Endothelial cell of umbilical vein (primary cell): Measurements from ENCODE around the gene MAT2A. TPM values are rescaled to one million over a fixed set of nuclear protein-coding genes. Genes with fewer than 3 reads are reported as not detected.

Source experiments
- BruUV-seq: library from RNA; stranded (reverse); fragments of 400-500 nt; replicated peaks from 2 replicates; lab custom pipeline; 2021; lab: Mats Ljungman, UMichigan
- CTCF ChIA-PET: fragments of 300-600, 350-600 bp; sonication (Branson Sonifier 250); formaldehyde crosslinking; loops from one replicate; lab custom pipeline; 2021; ENCODE audit warnings: antibody characterized with exemption, inconsistent platforms; lab: Charles Lee
- POLR2A ChIA-PET: fragments of 300-600, 350-600 bp; sonication (Branson Sonifier 250); formaldehyde crosslinking; loops from one replicate; lab custom pipeline; 2021; ENCODE audit warnings: antibody characterized with exemption, inconsistent platforms; lab: Charles Lee
- DNase-seq: peaks from one replicate; pipeline ENCODE4 v3.0.0-alpha.2; 2011; ENCODE audit warnings: low read depth, low spot score
- FAIRE-seq: peaks from 2 replicates; lab custom pipeline; 2011; peaks lifted over from hg19 to GRCh38; lab: Jason Lieb, UNC
- H2AFZ ChIP-seq: 2 replicates; pipeline ENCODE4 v1.6.0; 2012; ENCODE audit warnings: low read depth, low read length, control low read depth, inconsistent platforms
- H3K27ac ChIP-seq: 2 replicates; pipeline ENCODE4 v1.5.1; 2011; ENCODE audit warnings: low read depth, mild to moderate bottlenecking, control low read depth, low read length, moderate library complexity; ENCODE audit not compliant: insufficient read depth
- H3K27me3 ChIP-seq, 2 experiments: 2 replicates each; pipeline versions ENCODE4 v1.6.0 to v1.6.1; 2011; ENCODE audit warnings: low read length in 2 of 2, mixed read lengths in 1 of 2; ENCODE audit not compliant: control insufficient read depth in 2 of 2, insufficient read depth in 2 of 2
- H3K36me3 ChIP-seq, 2 experiments: 2 replicates in 1 of 2; 3 replicates in 1 of 2; pipeline ENCODE4 v1.5.1; 2011; ENCODE audit warnings: low read length in 2 of 2, mild to moderate bottlenecking in 1 of 2, moderate library complexity in 1 of 2; ENCODE audit not compliant: control insufficient read depth in 2 of 2, insufficient read depth in 2 of 2; ENCODE audit errors: extremely low read depth in 1 of 2
- H3K4me1 ChIP-seq: 3 replicates; pipeline ENCODE4 v1.5.1; 2011; ENCODE audit warnings: mild to moderate bottlenecking, low read length; ENCODE audit not compliant: control insufficient read depth, insufficient read depth; ENCODE audit errors: extremely low read depth
- H3K4me2 ChIP-seq: 2 replicates; pipeline ENCODE4 v1.6.1; 2011; ENCODE audit warnings: low read length, control low read depth, mixed read lengths; ENCODE audit not compliant: insufficient read depth
- H3K4me3 ChIP-seq, 3 experiments: fragments of 200-600 bp in 1 of 3; sonication (generic), shearing (Covaris generic) in 1 of 3; replicated peaks in 1 of 3; 2 replicates each; pipeline ENCODE4 v1.5.1; 2011 to 2016; ENCODE audit warnings: control low read depth in 3 of 3, low read length in 3 of 3, mild to moderate bottlenecking in 2 of 3, inconsistent platforms in 1 of 3, low read depth in 1 of 3, moderate library complexity in 1 of 3; ENCODE audit not compliant: insufficient read depth in 1 of 3
- H3K79me2 ChIP-seq: 2 replicates; pipeline ENCODE4 v1.6.0; 2012; ENCODE audit warnings: low read length, inconsistent platforms; ENCODE audit not compliant: control insufficient read depth, insufficient read depth
- H3K9ac ChIP-seq: replicated peaks from 2 replicates; pipeline ENCODE3; 2011; ENCODE audit warnings: low read length, control low read depth; ENCODE audit not compliant: insufficient read depth; ENCODE audit errors: extremely low read depth
- H3K9me1 ChIP-seq: replicated peaks from 3 replicates; pipeline ENCODE4 v1.6.0; 2011; ENCODE audit warnings: mild to moderate bottlenecking, low read length; ENCODE audit not compliant: control insufficient read depth, insufficient read depth; ENCODE audit errors: extremely low read depth
- H3K9me3 ChIP-seq: replicated peaks from 2 replicates; pipeline ENCODE4 v1.5.1; 2012; ENCODE audit warnings: low read length, inconsistent platforms; ENCODE audit not compliant: control insufficient read depth, insufficient read depth
- H4K20me1 ChIP-seq: replicated peaks from 2 replicates; pipeline ENCODE3; 2011; ENCODE audit warnings: mild to moderate bottlenecking, low read length; ENCODE audit not compliant: control insufficient read depth, insufficient read depth; ENCODE audit errors: extremely low read depth
- CTCF ChIP-seq, 2 donors: IDR thresholded peaks; 1 replicate in 1 of 2; 2 replicates in 1 of 2; pipeline ENCODE4 v1.5.1; 2011; ENCODE audit warnings: low read length in 2 of 2, mild to moderate bottlenecking in 2 of 2, moderate library complexity in 2 of 2, control low read depth in 1 of 2, inconsistent platforms in 1 of 2, low read depth in 1 of 2; ENCODE audit not compliant: insufficient read depth in 1 of 2; ENCODE audit errors: extremely low read depth in 1 of 2
- EZH2 ChIP-seq: IDR thresholded peaks from 2 replicates; pipeline ENCODE4 v1.6.1; 2012; ENCODE audit warnings: borderline replicate concordance, low read depth, mild to moderate bottlenecking, moderate library complexity, low read length, inconsistent platforms; ENCODE audit not compliant: severe bottlenecking
- FOS ChIP-seq: IDR thresholded peaks from 2 replicates; pipeline ENCODE4 v1.6.1; 2011; ENCODE audit warnings: mild to moderate bottlenecking, low read length, moderate library complexity, borderline replicate concordance; ENCODE audit not compliant: insufficient read depth
- GATA2 ChIP-seq: IDR thresholded peaks from 2 replicates; pipeline ENCODE4 v1.7.0; 2011; ENCODE audit warnings: low read depth, mild to moderate bottlenecking, moderate library complexity, mixed read lengths, low read length; ENCODE audit not compliant: insufficient read length, insufficient read depth
- JUN ChIP-seq: IDR thresholded peaks from 2 replicates; pipeline ENCODE4 v1.6.1; 2011; ENCODE audit warnings: borderline replicate concordance, low read depth; ENCODE audit not compliant: insufficient read length, insufficient read depth
- MAX ChIP-seq: IDR thresholded peaks from 2 replicates; pipeline ENCODE4 v1.6.1; 2011; ENCODE audit not compliant: insufficient read depth, insufficient read length
- MYC ChIP-seq: IDR thresholded peaks from one replicate; pipeline ENCODE4 v1.6.1; 2011; ENCODE audit warnings: mild to moderate bottlenecking, low read depth, low read length
- POLR2A ChIP-seq: IDR thresholded peaks from 2 replicates; pipeline ENCODE4 v1.6.1; 2012; ENCODE audit warnings: low read depth, mild to moderate bottlenecking, control low read depth, low read length
- POLR2AphosphoS5 ChIP-seq: IDR thresholded peaks from 2 replicates; pipeline ENCODE4 v1.6.1; 2012; ENCODE audit warnings: low read depth, mild to moderate bottlenecking, control low read depth, low read length, moderate library complexity; ENCODE audit not compliant: insufficient read depth
- dilution Hi-C: fragments of 300-500 bp; cut with MboI; formaldehyde crosslinking; loops from one replicate; pipeline ENCODE4 v1.15.0; 2019; ENCODE audit warnings: low sequenced_read_pairs; ENCODE audit not compliant: extremely low pct_ligation_motif_present
- intact Hi-C: fragments of 100-400 bp; cut with micrococcal nuclease; formaldehyde crosslinking; loops from one replicate; pipeline ENCODE4 v1.10.0; 2022
- polyA plus RNA-seq, 4 experiments: library from polyadenylated mRNA; depleted of rRNA in 3 of 4; stranded (reverse) in 3 of 4; unstranded in 1 of 4; fragments of >200 nt; gene quantifications; 2 replicates each; pipeline versions ENCODE4 v1.2.1 to v1.2.3, GENCODE V29; 2011 to 2012; ENCODE audit warnings: missing spikeins in 1 of 4
- total RNA-seq: library from RNA; stranded (reverse); gene quantifications from 2 replicates; pipeline ENCODE4 v1.2.3, GENCODE V29; 2021

Gene MAT2A
- total and polyA plus RNA-seq, 2 donors (not counting 3 experiments of a cell fraction or from before 2014, with no cell fraction given): 172 to 257 TPM

DNA sequence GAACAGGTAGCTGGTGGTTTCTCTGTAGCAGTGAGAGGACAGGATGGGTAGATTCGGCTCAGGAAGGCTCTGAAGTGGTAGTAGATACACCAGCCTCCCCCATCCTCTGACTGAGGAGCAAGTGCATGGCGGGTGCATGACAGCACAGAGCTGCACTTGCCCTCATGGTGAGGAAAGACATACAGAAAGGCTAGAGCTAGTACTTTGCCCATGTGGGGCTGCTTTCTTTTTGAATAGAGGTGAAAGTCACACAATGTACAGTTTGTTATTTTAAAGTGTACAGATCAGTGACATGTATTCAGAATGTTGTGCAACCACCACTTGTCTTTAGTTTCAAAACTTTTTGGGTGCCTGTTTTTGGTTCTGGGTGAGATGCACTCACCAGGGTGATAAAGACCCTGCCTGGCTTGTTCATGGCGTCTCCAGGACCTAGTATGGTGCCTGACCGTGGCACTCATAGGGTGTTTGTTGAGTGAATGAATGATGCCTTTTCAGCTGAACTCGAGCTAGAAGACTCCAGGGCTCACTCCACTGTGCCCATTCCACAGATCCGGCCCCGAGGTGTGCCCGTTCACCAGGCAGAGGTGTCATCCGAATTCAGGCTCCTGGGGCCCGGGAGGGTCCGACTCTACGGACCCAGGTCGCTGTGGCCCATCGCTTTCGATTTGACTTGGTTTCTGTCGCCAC is 44.8 kb downstream of the MAT2A start:
- Histone ChIP-seq H3K9me1 (no peaks in the 10 kb centered on the region), H4K20me1 (no peaks in the 10 kb centered on the region), H3K27me3 (no peaks in the 10 kb centered on the region), H3K27ac (peak overlapping the region; percentile 66), H3K79me2 (peaks cover 16% of the 10 kb centered on the region), H3K36me3 (no peaks in the 10 kb centered on the region), H3K4me3 (peak overlapping the region; percentile 17 to 58 (median 55)), H3K4me1 (peaks cover 46% of the 10 kb centered on the region), H3K9ac (peak overlapping the region; percentile 78), H2AFZ (peak overlapping the region; percentile 62), H3K9me3 (no peaks in the 10 kb centered on the region), H3K4me2 (peak overlapping the region; percentile 88)
- DNase-seq: no peak
- dilution Hi-C loops: no loop called here
- POLR2A ChIA-PET: interaction anchor here (0.7 kb wide), 1 partner anchor 155 kb away, joined by 3 read pairs; no protein-coding TSS in a partner anchor
- CTCF ChIA-PET: interaction anchor here (0.6 to 1.5 kb wide), 3 partner anchors 12 to 85 kb away, joined by 3 read pairs; partner anchors contain the start of gene RNF181
- no TSS peak for BruUV-seq
- intact Hi-C loops: loop anchor here (2.0 kb wide), 1 partner anchor 33 kb away; the partner anchor contains the start of gene USP39
- no peak for FAIRE-seq
- TF ChIP-seq MYC: no peak
- TF ChIP-seq POLR2A: no peak
- no peak for TF ChIP-seq CTCF (IDR thresholded peaks at IDR 0.05; ENCODE audit: extremely low read depth in 1 of 2, insufficient read depth in 1 of 2, low read depth in 1 of 2, low read length in 2 of 2)
- TF ChIP-seq JUN: no peak
- no peak for TF ChIP-seq EZH2
- TF ChIP-seq FOS: no peak
- no peak for TF ChIP-seq GATA2
- no peak for TF ChIP-seq MAX
- TF ChIP-seq POLR2AphosphoS5: no peak
